GM19463 (cell line): ENCODE results near the gene EVI5L.
"Not testable (repeated sequence)": the region's sequence is repeated elsewhere in the genome, so short reads cannot be mapped to it uniquely, and the experiment has no call there.

ENCODE experiments used
- ATAC-seq: cut with Tn5 transposase; IDR thresholded peaks from one replicate; pipeline ENCODE4 v1.9.1; 2021; ENCODE audit warnings: mild to moderate bottlenecking, moderate library complexity; ENCODE audit not compliant: unreplicated experiment

The EVI5L gene

DNA sequence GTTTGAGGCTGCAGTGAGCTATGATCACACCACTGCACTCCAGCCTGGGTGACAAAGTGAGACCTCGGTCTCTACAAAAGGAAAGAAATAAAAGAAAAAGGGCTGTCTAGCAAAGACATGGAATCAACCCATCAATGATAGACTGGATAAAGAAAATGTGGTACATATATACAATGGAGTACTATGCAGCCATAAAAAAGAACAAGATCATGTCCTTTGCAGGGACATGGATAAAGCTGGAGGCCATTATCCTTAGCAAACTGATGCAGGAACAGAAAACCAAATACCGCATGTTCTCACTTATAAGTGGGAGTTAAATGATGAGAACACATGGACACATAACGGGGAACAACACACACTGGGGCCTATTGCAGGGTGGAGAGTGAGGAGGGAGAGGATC is 14.0 kb upstream of the EVI5L start:
- ATAC-seq: not testable (repeated sequence)

DNA sequence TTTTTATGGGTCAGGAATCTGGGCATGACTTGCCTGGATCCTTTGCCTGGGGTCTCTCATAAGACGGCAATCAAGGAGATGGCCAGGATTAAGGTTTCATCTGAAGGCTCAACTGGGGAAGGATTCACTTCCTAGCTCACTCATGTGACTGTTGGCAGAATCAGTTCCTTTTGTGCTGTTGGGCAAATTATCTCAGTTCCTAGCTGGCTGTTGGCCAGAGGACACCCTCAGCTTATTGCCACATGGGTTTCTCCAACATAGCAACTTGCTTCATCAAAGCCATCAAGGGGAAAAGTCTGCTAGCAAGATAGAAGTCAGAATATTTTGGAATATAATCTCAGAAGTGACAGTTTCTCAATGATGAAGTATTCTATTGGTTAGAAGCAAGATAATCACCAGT is 12.2 kb upstream of the EVI5L start:
- no peak for ATAC-seq

DNA sequence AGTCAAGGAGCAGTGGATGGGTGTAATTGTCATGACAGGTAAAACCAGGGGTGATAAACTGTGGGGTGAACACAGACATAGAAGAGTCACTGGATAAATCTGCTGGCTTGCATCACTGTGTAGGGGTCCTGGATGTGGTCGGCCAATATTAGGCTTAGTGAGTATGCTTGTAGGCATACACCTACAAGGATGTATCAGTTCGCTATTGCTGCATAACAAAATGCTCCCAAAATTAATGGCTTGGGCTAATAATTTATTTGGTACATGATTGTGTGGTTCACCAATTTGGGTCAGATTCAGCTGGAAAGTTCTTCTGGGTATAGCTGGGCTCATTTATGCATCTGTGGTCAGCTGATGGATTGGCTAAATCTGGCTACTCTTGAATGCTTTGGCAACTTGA is 11.2 kb upstream of the EVI5L start:
- no peak for ATAC-seq

DNA sequence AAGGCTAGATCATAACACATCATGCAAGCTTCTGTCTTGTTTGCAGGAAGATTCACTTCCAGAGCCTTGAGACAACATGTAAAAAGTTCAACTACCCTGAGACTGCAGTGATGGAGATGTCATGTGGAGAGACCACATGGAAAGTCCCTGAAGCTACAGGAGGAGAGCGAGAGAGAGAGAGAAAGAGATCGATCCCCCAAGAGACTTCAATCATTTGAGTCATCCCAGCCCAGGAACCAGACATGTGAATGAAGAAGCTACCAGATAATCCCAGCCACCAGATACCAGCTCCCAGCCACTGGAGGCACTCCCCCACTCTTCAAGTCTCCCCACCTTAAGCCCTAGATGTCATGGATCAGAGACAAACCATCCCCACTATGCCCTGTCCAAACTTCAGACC is 10.7 kb upstream of the EVI5L start:
- no peak for ATAC-seq

DNA sequence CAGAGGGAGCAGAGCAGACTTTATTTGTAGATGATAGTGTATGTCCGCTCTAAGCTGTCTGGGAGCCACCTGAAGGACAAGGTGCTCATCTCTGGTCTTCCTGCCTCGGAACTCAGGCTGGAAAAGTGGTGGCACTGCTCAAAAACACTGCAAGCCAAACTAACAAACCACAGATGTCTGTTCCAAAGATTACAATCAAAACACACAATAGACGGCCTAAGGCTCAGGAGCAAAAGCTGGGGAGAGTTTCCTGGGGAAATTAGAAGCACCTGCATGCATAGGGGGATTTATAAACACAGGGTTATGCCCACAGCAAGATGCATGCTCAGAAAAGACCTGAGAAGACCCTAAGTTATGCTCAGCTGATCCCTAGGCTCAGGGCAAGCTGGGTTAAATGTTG is 9.4 kb upstream of the EVI5L start:
- ATAC-seq: no peak

DNA sequence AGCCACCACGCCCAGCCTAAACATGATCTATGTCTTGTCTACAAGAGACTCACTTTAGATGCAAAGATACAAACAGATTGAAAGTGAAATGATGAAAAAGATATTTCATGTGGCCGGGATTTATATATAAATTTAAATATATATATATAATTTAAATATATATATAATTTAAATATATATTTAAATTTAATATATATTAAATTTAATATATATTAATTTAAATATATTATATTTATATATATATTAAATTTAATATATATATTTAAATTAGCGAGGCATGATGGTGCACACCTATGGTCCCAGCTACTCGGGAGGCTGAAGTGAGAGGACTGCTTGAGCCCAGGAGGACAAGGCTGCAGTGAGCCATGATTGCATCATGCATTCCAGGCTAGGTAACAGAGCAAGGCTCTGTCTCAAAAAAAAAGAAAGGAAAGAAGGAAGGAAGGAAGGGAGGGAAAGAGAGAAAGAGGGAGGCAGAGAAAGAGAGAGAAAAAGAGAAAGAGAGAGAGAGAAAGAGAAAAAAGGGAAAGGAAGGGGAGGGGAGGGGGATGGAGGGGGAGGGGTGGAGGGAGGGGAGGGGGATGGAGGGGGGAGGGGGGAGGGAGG is 7.0 kb upstream of the EVI5L start:
- no peak for ATAC-seq

DNA sequence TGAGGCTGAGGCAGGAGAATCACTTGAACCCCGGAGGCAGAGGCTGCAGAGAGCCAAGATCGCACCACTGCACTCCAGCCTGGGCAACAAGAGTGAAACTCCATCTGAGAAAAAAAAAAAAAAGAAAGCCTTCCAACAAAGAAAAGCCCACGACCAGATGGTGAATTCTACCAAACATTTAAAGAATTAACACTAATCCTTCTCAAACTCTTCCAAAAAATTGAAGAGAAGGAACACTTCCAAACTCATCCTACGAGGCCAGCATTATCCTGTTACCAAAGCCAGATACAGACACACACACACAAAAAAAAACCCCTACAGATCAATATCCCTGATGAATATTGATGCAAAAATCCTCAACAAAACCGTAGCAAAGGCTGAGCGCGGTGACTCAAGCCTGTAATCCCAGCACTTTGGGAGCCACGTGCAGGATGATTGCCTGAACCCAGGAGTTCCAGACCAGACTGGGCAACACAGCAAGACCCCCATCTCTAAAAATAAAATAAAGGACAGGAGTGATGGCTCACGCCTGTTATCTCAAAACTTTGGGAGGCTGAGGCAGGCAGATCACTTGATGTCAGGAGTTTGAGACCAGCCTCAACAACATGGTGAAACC is 6.2 kb upstream of the EVI5L start:
- ATAC-seq: no peak

DNA sequence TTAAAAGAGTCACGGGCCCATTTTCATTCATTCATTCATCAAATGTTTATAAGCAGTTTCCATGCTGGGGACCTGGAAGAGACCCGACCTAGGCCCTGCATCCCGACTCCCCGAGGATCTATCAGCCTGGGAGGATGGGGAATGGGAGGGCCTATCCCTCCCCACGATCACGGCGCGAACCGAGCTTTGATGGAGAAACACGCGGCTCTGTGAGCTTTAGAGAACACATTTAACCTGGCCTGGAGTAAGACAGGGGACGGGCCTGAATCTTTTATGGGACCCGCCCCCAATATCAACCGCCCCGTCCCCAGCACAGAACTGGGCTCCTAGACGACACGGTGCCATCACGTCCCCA is 875 bp upstream of the EVI5L start:
- no peak for ATAC-seq

DNA sequence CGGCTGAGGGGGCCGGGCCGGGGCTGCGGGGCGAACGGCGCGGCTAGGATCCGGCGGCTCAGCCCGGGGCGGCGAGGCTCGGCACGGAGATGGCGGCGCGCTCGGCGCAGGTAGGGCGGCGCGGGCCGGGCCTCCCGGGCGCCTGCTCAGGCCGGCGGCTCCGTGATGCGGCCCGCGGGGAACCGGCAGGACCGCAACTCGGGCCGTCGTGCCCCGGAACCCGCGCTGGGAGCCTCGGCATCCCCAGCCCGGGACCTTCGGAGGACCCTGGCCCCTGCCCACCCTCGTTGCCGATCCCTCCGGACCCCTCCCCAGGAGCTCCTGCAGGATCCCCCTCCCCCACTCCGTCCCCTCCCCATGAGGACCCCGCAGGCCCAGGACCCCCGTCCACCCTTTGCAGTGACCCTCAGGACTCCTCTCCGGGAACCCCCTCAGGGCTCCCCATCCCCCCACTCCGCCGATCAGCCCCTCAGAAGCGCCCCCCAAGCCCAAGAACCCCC is 304 bp downstream of the EVI5L start:
- ATAC-seq: no peak

DNA sequence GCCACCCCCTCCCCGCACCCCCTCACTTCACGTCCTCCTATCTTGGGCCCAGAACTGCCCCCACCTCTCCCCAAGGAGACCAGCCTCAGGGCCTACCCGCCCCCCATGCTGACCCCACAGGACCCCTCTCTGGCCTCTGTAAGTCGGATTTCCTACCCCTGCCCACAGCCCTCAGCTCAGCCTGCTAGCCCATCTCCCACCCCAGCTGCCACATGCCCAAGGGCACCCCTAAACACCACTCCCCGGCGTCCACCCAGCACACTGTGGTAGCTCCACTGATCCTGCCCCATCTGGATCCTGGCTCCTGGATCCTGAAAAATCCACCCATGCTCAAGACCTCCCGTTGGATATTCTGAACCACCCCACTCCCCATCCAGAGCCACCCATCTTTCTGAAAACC is 805 bp downstream of the EVI5L start:
- no peak for ATAC-seq

DNA sequence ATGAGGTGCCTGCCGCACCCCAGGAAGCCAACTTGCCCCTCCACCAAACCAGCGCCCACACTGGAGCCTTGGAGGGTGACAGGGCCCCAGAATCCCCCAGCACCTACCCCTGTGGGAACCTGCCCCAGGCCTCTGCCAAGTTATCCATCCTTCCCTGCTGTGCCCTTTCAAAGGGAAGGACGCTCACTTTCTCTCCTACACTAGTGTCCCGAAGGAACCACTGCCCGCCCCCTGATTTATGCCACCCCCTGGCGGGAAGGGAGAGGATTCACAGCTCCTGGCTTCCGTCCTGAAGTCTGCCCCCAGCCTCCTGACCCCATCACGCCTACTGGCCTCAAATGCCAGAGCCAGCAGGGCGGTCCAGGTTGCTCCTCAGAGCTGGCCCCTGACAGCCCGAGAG is 1.4 kb downstream of the EVI5L start:
- no peak for ATAC-seq

DNA sequence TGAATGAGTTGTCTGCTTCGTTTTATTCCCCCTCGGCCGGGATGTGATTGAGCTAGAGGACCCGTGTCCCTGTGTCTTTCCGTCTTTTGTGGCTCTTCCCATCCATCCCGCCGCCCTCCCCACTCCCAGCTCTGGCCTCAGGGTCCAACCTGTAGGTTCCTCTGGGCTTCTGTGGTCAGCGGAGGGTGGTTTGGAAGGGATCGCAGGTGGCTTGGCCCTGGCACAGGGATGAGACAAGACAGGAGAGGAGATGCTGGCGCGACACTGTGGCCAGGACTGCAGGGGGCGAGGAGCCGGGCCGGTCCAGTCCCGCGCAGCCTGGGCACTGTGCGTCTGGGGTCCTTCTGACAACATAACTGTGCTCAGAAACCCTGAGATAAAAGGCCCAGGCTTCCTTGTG is 2.0 kb downstream of the EVI5L start:
- ATAC-seq: no peak

DNA sequence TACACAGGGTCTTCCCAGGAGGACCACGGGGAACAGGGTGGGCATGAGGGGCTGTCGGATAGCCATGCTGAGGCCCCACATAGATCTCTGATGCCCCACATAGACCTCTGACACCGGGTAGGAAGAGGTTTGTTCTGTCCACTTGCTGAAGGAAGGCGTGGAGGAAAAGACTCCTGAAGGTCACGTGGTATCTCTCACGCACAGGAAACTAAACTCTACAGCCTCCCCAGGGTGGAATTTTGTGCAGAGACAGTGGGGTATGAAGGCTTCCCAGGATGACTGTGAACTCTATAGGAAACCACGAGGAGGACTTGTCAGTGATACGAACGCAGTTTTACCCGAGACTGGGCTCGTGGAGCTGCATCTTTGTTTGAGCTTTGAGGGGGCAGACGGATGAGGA is 2.8 kb downstream of the EVI5L start:
- no peak for ATAC-seq

DNA sequence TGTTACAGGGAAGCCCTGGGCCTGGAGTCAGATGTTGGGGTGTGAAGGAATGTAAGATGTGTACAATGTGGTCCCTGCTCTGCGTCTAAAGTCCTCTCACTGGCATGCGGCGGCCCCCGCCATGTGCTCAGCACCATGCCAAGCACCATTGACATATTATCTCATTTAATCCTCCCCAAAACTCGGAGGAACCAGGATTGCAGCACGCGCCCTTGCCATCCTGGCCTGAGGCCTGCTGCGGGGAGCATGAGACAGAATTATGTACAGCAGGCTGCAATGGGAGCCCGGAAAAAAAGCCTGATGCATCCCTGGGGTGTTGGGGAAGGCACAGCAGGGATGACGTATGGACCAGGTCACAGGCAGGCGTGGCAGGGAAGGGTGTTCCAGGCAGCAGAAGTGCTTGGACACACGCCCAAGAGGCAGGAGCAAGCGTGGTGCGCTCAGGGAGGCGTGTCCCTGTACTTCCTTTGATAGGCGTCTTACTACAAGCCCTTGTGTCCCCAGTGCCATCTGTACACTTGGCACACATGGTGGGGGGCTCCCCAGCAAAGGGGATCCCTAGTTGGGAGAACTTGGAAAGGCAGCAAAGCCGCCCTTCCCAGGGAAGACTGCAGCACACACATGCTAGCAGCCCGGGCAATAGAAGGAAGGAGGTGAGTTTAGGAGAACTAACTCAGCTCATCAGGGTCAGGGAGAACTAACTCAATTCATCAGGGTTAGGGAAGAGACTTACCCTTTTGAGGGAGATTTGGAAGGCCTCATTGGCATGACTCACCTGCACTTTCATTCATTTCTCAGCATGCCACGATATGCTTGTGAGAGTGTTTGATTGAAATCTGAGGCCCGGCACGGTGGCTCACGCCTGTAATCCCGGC is 3.4 kb downstream of the EVI5L start:
- ATAC-seq: no peak

DNA sequence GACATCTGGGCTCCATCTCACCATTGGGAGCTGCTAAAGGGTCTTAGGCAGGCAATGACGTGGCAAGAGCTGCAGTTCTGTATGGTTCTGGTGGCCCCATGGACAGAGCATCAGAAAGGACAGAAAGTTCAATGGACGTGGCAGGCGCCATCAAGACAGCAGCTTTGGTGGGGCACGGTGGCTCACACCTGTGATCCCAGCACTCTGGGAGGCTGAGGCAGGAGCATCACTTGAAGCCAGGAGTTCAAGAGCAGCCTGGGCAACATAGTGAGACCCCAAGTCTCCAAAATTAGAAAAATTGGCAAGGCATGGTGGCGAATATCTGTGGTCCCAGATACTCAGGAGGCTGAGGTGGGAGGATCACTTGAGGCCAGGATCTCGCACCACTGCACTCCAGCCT is 9.5 kb downstream of the EVI5L start:
- ATAC-seq: no peak

DNA sequence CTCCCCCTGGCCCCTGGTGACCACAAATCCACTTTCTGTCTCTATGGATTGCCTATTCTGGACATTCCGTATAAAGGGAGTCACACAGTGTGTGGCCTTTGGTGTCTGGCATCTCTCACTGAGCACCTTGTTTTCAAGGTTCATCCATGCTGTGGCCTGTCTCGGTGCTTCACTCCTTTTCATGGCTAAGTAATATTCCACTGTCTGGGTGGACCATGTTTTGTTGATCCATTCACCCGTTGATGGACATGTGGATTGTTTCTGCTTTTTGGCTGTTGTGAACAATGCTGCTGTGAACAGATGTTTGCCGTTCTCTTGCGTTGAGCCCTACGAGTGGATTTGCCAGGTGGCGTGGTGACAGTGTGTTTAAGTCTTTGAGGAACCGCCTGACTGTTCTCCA is 10.6 kb downstream of the EVI5L start:
- ATAC-seq: no peak

DNA sequence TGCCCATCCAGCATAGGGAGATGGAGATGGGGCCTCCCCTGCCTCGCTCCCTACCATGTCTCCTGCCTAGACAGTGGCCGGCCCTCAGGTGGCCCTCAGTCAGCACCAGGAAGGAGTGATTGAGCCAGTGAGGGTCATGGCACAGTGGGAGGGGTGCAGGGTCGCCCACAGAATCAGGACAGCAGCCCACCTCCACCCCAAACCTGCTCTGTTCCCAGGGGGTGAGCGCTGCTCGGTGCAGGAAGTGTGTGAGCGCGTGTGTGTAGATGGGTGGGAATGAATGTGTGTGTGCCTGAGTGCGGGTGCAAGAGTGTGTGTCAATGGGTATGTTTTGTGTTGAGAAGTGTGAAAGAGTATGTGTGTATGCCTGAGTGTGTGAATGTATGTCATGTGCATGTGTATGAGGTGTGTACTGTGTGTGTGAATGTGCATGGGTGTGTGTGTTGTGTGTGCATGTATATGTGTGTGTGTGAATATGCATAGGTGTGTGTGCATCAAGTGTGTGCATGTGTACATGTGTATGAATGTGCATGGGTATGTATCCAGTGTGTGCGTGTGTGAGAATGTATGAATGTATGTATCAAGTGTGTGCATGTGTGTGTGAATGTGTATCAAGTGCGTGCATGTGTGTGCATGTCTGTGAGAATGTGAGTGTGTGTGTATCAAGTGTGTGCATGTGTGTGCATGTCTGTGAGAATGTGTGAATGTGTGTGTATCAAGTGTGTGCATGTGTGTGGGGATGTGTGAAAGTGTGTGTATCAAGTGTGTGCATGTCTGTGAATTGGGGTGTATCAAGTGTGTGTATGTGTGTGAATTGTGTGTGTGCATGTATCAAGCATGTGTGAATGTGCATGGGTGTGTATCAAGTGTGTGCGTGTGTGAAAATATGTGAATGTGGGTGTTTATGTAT is 12.0 kb downstream of the EVI5L start:
- no peak for ATAC-seq

DNA sequence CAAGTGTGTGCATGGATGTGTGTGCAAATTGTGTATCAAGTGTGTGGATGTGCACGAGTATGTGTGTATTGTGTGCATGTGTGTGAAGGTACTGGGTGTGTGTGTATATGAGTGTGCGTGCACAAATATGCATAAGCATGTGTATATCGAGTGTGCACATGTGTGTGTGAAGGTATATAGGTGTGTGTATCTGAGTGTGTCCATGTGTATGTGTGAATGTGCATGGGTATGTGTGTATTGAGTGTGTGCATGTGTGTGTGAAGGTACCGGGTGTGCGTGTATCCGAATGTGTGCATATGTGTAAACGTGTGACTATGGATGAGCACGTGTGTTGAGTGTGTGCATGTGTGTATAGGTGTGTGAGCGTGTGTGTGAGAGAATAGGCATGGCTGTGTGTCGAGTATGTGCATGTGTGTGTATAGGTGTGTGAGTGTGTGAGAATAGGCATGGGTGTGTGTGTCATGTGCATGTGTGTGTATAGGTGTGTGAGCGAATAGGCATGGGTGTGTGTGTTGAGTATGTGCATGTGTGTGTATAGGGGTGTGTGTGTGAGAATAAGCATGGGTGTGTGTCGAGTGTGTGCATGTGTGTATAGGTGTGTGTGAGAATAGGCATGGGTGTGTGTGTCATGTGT is 12.8 kb downstream of the EVI5L start:
- ATAC-seq: no peak

DNA sequence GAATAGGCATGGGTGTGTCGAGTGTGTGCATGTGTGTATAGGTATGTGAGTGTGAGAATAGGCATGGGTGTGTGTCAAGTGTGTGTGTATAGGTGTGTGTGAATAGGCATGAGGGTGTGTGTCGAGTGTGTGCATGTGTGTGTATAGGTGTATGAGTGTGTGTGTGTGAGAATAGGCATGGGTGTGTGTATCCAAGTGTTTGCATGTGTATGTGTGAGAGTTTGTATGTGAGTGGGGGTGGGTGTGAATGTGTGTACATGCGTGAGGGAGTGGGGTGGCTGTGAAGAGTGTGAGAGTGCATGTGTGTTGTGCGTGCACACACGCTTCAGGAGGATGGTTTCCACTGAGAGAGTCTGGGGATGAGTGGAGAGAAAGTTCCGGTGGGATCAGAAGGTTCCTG is 13.5 kb downstream of the EVI5L start:
- no peak for ATAC-seq

DNA sequence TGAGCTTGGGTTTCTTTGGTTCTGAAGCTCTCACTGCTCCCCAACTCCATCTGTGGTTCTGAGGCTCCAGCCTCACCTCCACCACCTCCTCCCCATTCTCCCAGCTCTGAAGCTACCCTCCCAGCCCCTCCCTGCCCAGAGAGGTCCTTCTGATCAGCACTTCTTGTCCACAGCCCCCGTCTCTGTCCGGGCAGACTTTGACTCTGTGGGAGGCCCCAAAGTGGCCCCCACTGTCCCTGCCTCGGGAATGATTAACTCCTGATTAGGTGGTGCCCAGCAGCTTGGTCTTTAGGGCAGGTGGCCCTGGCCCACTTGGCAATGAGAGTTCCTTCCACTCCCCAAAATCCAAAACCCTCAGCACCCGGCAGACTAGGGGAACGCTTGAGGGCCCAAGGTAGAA is 14.4 kb downstream of the EVI5L start:
- ATAC-seq: no peak

DNA sequence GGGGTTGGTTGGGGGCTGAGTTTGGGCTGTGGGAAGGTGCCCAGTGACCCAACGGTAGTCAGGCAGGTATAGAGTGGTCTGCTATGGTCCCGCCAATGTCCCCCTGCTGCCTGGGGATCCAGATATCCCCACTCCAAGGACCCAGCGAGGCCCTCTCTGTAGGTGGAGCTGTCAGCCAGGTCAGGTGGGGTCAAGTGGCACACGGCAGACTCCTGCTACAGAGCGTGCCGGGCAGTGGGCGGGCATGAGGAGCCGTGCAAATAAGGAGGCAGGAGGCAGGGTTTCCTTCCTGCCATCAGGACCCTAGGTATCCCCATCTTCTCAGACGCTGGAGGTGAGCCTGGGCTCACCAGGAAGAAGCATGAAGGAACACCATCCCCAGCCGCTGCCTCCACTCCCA is 14.9 kb downstream of the EVI5L start:
- no peak for ATAC-seq
